Hepatocyte (in vitro differentiated cells): ENCODE data around the gene UHRF1.

Experiments
- EZH2 ChIP-seq: fragments of 200-600 bp; sonication (generic); IDR thresholded peaks from 2 replicates; pipeline ENCODE4 v1.6.1; 2016; ENCODE audit warnings: antibody characterized with exemption, mild to moderate bottlenecking, borderline replicate concordance
- EZH2phosphoT487 ChIP-seq: fragments of 200-600 bp; sonication (generic); IDR thresholded peaks from one replicate; pipeline ENCODE4 v1.6.1; 2018; ENCODE audit warnings: antibody characterized with exemption, mild to moderate bottlenecking, low read depth, moderate library complexity; ENCODE audit not compliant: unreplicated experiment, severe bottlenecking
- TF ChIP-seq, protein P1 (sequence below): fragments of 200-600 bp; sonication (generic); IDR thresholded peaks from 2 replicates; pipeline ENCODE4 v1.5.1; 2016; ENCODE audit warnings: antibody characterized with exemption, mild to moderate bottlenecking; ENCODE audit not compliant: poor library complexity

GRCh38 chr19:4981681-4981958, 72.3 kb downstream of the UHRF1 start:
- no peak for TF ChIP-seq EZH2
- TF ChIP-seq, protein P1, sequence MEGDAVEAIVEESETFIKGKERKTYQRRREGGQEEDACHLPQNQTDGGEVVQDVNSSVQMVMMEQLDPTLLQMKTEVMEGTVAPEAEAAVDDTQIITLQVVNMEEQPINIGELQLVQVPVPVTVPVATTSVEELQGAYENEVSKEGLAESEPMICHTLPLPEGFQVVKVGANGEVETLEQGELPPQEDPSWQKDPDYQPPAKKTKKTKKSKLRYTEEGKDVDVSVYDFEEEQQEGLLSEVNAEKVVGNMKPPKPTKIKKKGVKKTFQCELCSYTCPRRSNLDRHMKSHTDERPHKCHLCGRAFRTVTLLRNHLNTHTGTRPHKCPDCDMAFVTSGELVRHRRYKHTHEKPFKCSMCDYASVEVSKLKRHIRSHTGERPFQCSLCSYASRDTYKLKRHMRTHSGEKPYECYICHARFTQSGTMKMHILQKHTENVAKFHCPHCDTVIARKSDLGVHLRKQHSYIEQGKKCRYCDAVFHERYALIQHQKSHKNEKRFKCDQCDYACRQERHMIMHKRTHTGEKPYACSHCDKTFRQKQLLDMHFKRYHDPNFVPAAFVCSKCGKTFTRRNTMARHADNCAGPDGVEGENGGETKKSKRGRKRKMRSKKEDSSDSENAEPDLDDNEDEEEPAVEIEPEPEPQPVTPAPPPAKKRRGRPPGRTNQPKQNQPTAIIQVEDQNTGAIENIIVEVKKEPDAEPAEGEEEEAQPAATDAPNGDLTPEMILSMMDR = no peak
- TF ChIP-seq EZH2phosphoT487 = no peak
